Measurements from ENCODE around the gene ADCY7.

DNA sequence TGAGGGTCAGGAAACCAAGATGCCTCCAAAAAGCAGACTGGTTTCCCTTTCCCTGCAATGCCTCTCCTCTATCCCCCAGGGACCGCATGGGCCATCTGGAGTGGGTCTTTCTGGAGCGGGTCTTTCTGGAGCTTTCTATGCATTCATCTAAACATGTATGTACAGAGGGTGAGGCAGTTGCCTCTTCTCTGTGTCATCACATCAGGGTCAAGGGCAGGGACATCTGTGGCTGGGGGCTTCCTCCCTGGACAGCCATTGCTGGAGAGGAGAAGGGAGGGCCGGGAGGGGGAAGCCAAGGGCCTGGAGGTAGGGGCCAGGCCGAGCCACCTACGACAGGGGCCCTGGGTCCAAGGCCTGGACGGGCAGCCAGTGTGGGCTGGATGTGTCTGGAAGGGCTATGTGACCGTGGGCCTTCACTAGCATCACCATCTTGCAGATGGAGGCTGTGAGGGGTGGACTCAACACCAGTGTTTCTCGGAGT lies 840 bp downstream of the ADCY7 start:
- TF ChIP-seq POLR2A (IDR thresholded peaks at IDR 0.05): no peak
- TF ChIP-seq CTCF (IDR thresholded peaks at IDR 0.05): no peak

Data from right lobe of liver (tissue), 4 donors.